K562 (cell line): Measurements from ENCODE around the gene SUMO3. TPM values are rescaled to one million over a fixed set of nuclear protein-coding genes. Genes with fewer than 3 reads are reported as not detected.

ENCODE experiments used
- ARID3B ChIP-seq: fragments of 250-450 bp; sonication (Bioruptor Pico); IDR thresholded peaks from 2 replicates; pipeline ENCODE4 v1.4.0; 2020; ENCODE audit warnings: borderline replicate concordance
- CGGBP1 ChIP-seq: fragments of 250-450 bp; sonication (Bioruptor Pico); IDR thresholded peaks from 2 replicates; pipeline ENCODE4 v1.9.0; 2021; ENCODE audit warnings: mild to moderate bottlenecking
- HOMEZ ChIP-seq: fragments of 250-450 bp; sonication (Bioruptor Pico); IDR thresholded peaks from 2 replicates; pipeline ENCODE4 v1.4.0; 2020; ENCODE audit warnings: mild to moderate bottlenecking, moderate library complexity
- JUN ChIP-seq, 2 experiments: sonication (generic) in 1 of 2; formaldehyde crosslinking in 1 of 2; IDR thresholded peaks; 2 replicates each; pipeline versions ENCODE4 v1.6.1 to v1.8.0; 2012 to 2022; ENCODE audit warnings: borderline replicate concordance in 2 of 2, mild to moderate bottlenecking in 2 of 2, improper control_type of control experiment in 1 of 2, low read depth in 1 of 2, low read length in 1 of 2, missing genetic modification reagents in 1 of 2
- JUND ChIP-seq, 2 experiments: IDR thresholded peaks; 2 replicates in 1 of 2; 3 replicates in 1 of 2; pipeline ENCODE4 v1.6.1; 2011; ENCODE audit warnings: borderline replicate concordance in 2 of 2, low read depth in 2 of 2, low read length in 2 of 2, improper control_type of control experiment in 1 of 2, missing biosample characterization in 1 of 2, missing genetic modification characterization in 1 of 2, missing genetic modification reagents in 1 of 2
- L3MBTL2 ChIP-seq: fragments of 450-650 bp; IDR thresholded peaks from 2 replicates; pipeline ENCODE4 v1.6.1; 2016; ENCODE audit warnings: mild to moderate bottlenecking, moderate library complexity
- MYNN ChIP-seq, 2 experiments: sonication (generic); formaldehyde crosslinking in 1 of 2; IDR thresholded peaks; 2 replicates each; pipeline versions ENCODE4 v1.5.0 to v1.6.1; 2016 to 2020; ENCODE audit warnings: antibody characterized with exemption in 1 of 2, missing genetic modification reagents in 1 of 2
- NR2C1 ChIP-seq, 2 experiments: fragments of 450-650 bp; IDR thresholded peaks; 2 replicates each; pipeline ENCODE4 v1.6.1; 2017; ENCODE audit warnings: mild to moderate bottlenecking in 2 of 2, antibody characterized with exemption in 1 of 2, inconsistent platforms in 1 of 2, missing compliant biosample characterization in 1 of 2, missing genetic modification characterization in 1 of 2
- RBBP5 ChIP-seq: fragments of 200-600 bp; sonication (generic); IDR thresholded peaks from 2 replicates; pipeline ENCODE4 v1.6.1; 2012; ENCODE audit warnings: borderline replicate concordance, mild to moderate bottlenecking, low read length, control low read depth, inconsistent platforms; ENCODE audit not compliant: insufficient read depth, poor library complexity, severe bottlenecking
- RCOR1 ChIP-seq, 2 experiments: IDR thresholded peaks; 2 replicates each; pipeline ENCODE4 v1.6.1; 2012; ENCODE audit warnings: low read depth in 2 of 2, low read length in 2 of 2, borderline replicate concordance in 1 of 2, improper control_type of control experiment in 1 of 2
- RNF219 ChIP-seq: fragments of 250-450 bp; sonication (Bioruptor Pico); IDR thresholded peaks from 2 replicates; pipeline ENCODE4 v1.5.0; 2022; ENCODE audit warnings: mild to moderate bottlenecking
- SMARCC2 ChIP-seq: fragments of 450-650 bp; IDR thresholded peaks from 2 replicates; pipeline ENCODE4 v1.6.1; 2017; ENCODE audit warnings: antibody characterized with exemption, moderate library complexity, mild to moderate bottlenecking, low read depth
- SP1 ChIP-seq: sonication (generic); formaldehyde crosslinking; IDR thresholded peaks from 2 replicates; pipeline ENCODE4 v1.8.1; 2022; ENCODE audit warnings: mild to moderate bottlenecking, missing genetic modification reagents
- XRCC5 ChIP-seq: fragments of 200-400 bp; formaldehyde crosslinking; IDR thresholded peaks from 2 replicates; pipeline ENCODE4 v1.6.1; 2017; ENCODE audit warnings: low read depth, mild to moderate bottlenecking, low read length
- ZBTB17 ChIP-seq: fragments of 450-650 bp; formaldehyde crosslinking; IDR thresholded peaks from 2 replicates; pipeline ENCODE4 v1.4.0; 2020; ENCODE audit warnings: mild to moderate bottlenecking
- ZNF445 ChIP-seq: fragments of 250-450 bp; sonication (Bioruptor Pico); IDR thresholded peaks from 2 replicates; pipeline ENCODE4 v1.4.0; 2020; ENCODE audit warnings: low read depth, mild to moderate bottlenecking, moderate library complexity
- polyA plus RNA-seq, 8 experiments: library from polyadenylated mRNA; depleted of rRNA in 4 of 8; stranded (reverse) in 5 of 8; unstranded in 3 of 8; fragments of >200 nt; fragmentation: Nextera tagmentation in 2 of 8; fragmentation: Illumina TruSeq in 1 of 8; extraction: Ambion mirVana in 2 of 8; extraction: Trizol in 1 of 8; gene quantifications; 2 replicates each; pipeline versions ENCODE4 v1.2.1 to v1.2.3, GENCODE V29; 2011 to 2014; ENCODE audit warnings: inconsistent platforms in 1 of 8, missing spikeins in 1 of 8
- total RNA-seq, 7 experiments: library from RNA; depleted of rRNA in 6 of 7; stranded (reverse); fragments of >200 nt in 6 of 7; fragmentation: Illumina TruSeq in 2 of 7; extraction: Trizol in 2 of 7; gene quantifications; 2 replicates each; pipeline versions ENCODE4 v1.2.1 to v1.2.3, GENCODE V29; 2011 to 2021; ENCODE audit warnings: low replicate concordance in 1 of 7

SUMO3 gene
- total and polyA plus RNA-seq, 9 of the 15 experiments (the other 6 are each of a cell fraction or from before 2014, with no cell fraction given) = 13.9 to 143 (median 113) TPM

- no peak for TF ChIP-seq HOMEZ
- no peak for TF ChIP-seq XRCC5
- TF ChIP-seq JUND (IDR thresholded peaks at IDR 0.05; ENCODE audit: borderline replicate concordance, low read depth, low read length) = no peak
- peak; percentile 38; the same call in 2 of the 3 replicates for TF ChIP-seq JUND (tag; IDR thresholded peaks at IDR 0.05; ENCODE audit: borderline replicate concordance, low read depth, low read length)
- TF ChIP-seq RCOR1 (IDR thresholded peaks at IDR 0.05; ENCODE audit: borderline replicate concordance in 1 of 2, low read depth in 2 of 2, low read length in 2 of 2) = peak in 1 of 2 experiments; percentile 83; a peak in 2 of 4 replicates
- TF ChIP-seq JUN (IDR thresholded peaks at IDR 0.05; ENCODE audit: borderline replicate concordance, low read depth, low read length) = peak; percentile 44; the same call in 1 of the 2 replicates
- no peak for TF ChIP-seq JUN (CRISPR knock-in tag; IDR thresholded peaks at IDR 0.05; ENCODE audit: borderline replicate concordance)
- TF ChIP-seq RNF219 = no peak
- no peak for TF ChIP-seq ARID3B (CRISPR knock-in tag)
- TF ChIP-seq NR2C1 (IDR thresholded peaks at IDR 0.05) = no peak
- no peak for TF ChIP-seq NR2C1 (tag; IDR thresholded peaks at IDR 0.05)
- peak; percentile 86 for TF ChIP-seq RBBP5
- no peak for TF ChIP-seq MYNN (IDR thresholded peaks at IDR 0.05)
- TF ChIP-seq MYNN (CRISPR knock-in tag; IDR thresholded peaks at IDR 0.05) = no peak
- TF ChIP-seq CGGBP1 = no peak
- TF ChIP-seq SP1 (CRISPR knock-in tag) = no peak
- peak; percentile 93 for TF ChIP-seq L3MBTL2
- no peak for TF ChIP-seq ZBTB17 (CRISPR knock-in tag)
- TF ChIP-seq ZNF445 = no peak
- no peak for TF ChIP-seq SMARCC2
These were observed 19.0 kb upstream of the SUMO3 start (continued) for GRCh38 chr21:44836666-44837471.
